Central memory CD8-positive, alpha-beta T cell (primary cell): Measurements from ENCODE around the gene DISP2.

Experiments used
- ATAC-seq: fragments of 150-1000 bp; cut with Tn5 transposase; replicated peaks from 2 replicates; pipeline ENCODE4 v1.10.0; 2022; ENCODE audit warnings: mild to moderate bottlenecking, moderate FRiP score, moderate number of reproducible peaks; ENCODE audit not compliant: poor library complexity, severe bottlenecking; ENCODE audit errors: extremely low read depth
- DNase-seq, 2 donors: peaks; one replicate each; pipeline ENCODE4 v3.0.0; 2021; ENCODE audit warnings: low spot score in 2 of 2
- H3K27ac Mint-ChIP-seq: one replicate; pipeline ENCODE4 v1.8.0; 2022; ENCODE audit warnings: low read depth, mild to moderate bottlenecking, moderate library complexity, mixed read lengths
- H3K27me3 Mint-ChIP-seq: one replicate; pipeline ENCODE4 v1.8.0; 2022; ENCODE audit warnings: mixed read lengths
- H3K36me3 Mint-ChIP-seq: one replicate; pipeline ENCODE4 v1.8.0; 2022; ENCODE audit warnings: mild to moderate bottlenecking, moderate library complexity, mixed read lengths; ENCODE audit not compliant: insufficient read depth
- H3K4me1 Mint-ChIP-seq: one replicate; pipeline ENCODE4 v1.8.0; 2022; ENCODE audit warnings: mixed read lengths
- H3K4me3 Mint-ChIP-seq: one replicate; pipeline ENCODE4 v1.8.0; 2022; ENCODE audit warnings: mild to moderate bottlenecking, moderate library complexity, mixed read lengths
- H3K9me3 Mint-ChIP-seq: one replicate; pipeline ENCODE4 v1.8.0; 2022; ENCODE audit warnings: mixed read lengths

The DISP2 gene

DNA sequence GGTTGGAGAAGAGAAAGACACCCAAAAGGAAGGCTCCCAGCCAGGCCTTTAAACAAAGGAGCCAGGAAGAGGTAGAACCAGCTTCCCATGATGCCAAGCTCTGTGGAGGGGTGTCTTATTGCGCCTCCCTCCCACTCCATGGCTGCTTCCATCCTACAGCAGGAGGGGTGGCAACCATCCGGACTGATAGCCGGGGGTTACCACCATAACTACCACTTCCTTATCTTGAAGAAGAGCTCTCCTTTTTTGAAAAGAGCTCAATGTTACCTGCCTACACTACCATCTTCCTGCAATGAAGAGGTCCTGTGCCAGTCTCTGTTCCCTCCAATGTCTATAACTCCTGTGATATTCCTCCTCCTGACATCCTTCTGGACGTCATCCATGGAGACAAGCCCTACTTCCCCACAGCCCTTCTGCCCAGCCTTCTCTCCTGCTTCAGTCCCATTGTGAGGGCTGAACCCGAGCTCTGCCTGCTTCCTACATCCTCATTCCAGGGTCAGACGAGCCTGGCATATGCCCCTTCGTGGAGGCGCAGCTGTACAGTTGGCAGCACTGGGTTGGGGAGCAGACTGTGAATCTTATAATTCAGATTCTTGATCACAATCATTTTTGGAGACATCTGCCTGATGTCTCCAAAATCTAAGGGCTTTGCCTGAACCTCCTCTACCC is 25.8 kb upstream of the DISP2 start:
- Mint-ChIP-seq H3K27ac (no peak overlapping the region), H3K36me3 (no peaks in the 10 kb centered on the region), H3K9me3 (no peaks in the 10 kb centered on the region), H3K4me3 (no peak overlapping the region), H3K27me3 (no peaks in the 10 kb centered on the region), H3K4me1 (peaks cover 15% of the 10 kb centered on the region)
- DNase-seq (no peak), ATAC-seq (no peak)

- ATAC-seq: no peak
Measured at GRCh38 chr15:40333922-40334492, 24.0 kb upstream of the DISP2 start.

DNA sequence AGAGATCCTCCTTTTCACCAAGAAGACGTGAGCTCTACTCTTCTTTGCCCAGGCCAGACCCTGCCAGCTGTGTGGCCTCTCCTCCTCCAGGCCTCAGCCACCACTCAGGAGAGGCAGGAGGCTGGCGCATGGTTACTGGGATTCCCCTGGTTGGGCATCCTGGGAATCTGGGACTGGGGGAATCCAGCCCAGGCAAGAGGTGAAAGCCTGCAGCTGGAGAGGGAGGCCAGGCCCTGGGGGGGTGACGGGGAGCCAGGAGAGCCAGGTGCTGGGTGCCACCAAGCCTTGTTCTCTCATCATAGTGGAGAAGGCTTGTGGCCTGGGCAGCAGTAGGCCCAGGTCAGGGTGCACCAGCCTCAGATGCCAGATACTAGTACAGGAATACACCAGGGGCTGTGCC is 23.5 kb upstream of the DISP2 start:
- H3K27ac Mint-ChIP-seq: no peak overlapping the region

More at GRCh38 chr15:40333922-40334492, 24.0 kb upstream of the DISP2 start:
- Mint-ChIP-seq H3K27ac (no peak overlapping the region), H3K4me1 (peaks cover 10% of the 10 kb centered on the region), H3K27me3 (no peaks in the 10 kb centered on the region), H3K4me3 (no peak overlapping the region), H3K9me3 (no peaks in the 10 kb centered on the region), H3K36me3 (no peaks in the 10 kb centered on the region)
- DNase-seq: no peak

DNA sequence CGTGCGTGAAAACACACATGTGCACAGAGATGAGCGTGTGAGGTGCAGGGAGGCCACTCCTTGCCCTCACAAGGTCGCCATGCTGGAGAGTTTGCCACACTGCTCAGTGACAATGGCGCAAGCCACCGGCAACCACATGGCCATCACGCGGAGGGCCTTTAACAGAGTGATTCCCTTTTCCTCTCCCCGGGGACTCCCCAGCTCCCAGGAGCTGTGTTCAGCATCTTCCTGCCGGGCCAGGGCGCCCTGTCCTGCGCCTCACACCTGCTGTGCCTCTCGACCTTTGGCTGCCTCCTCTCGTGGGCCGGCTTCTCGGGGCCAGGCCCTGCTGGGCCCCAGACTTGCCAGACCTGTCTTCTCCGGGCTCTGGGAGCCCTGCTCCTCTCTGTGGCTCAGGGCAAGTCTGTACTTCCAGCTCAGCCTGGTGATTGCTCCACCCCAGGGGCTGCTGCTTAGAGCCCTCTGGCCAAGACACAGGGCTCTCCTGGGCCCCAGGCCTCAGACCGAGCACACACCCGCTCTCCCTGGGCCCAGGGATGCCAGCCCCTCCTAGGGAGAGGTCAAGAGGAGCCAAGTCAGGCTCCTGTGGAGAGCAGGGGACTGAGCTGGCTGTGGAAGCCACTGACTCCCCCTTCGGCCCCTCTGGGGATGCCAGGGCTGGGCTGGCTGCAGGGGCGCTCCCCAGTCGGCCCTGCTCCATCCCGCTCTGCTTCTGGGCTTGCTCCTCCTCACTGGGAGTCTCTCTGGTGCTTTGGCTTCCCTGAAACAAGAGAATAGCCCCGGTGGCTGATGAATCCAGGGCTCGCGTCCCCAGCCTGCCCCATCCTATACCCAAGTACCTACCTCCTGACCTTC is 22.9 kb upstream of the DISP2 start:
- Mint-ChIP-seq H3K27me3 (no peaks in the 10 kb centered on the region), H3K4me1 (peaks cover 8% of the 10 kb centered on the region), H3K4me3 (no peak overlapping the region), H3K27ac (no peak overlapping the region), H3K9me3 (no peaks in the 10 kb centered on the region), H3K36me3 (no peaks in the 10 kb centered on the region)
- DNase-seq (no peak), ATAC-seq (no peak)

More for the DNA sequence above, 23.5 kb upstream of the DISP2 start:
- Mint-ChIP-seq H3K27me3 (no peaks in the 10 kb centered on the region), H3K4me3 (no peak overlapping the region), H3K4me1 (peaks cover 8% of the 10 kb centered on the region), H3K36me3 (no peaks in the 10 kb centered on the region), H3K9me3 (no peaks in the 10 kb centered on the region)
- no peak for ATAC-seq
- DNase-seq: no peak

GRCh38 chr15:40335938-40336743 is 21.9 kb upstream of the DISP2 start:
- Mint-ChIP-seq H3K36me3 (no peaks in the 10 kb centered on the region), H3K27me3 (no peaks in the 10 kb centered on the region), H3K9me3 (no peaks in the 10 kb centered on the region), H3K4me3 (no peak overlapping the region), H3K4me1 (peaks cover 8% of the 10 kb centered on the region), H3K27ac (no peak overlapping the region)
- ATAC-seq (no peak), DNase-seq (no peak)

GRCh38 chr15:40336744-40337122 is 21.3 kb upstream of the DISP2 start:
- Mint-ChIP-seq H3K27ac (no peak overlapping the region), H3K36me3 (no peaks in the 10 kb centered on the region), H3K9me3 (no peaks in the 10 kb centered on the region), H3K27me3 (no peaks in the 10 kb centered on the region), H3K4me3 (no peak overlapping the region), H3K4me1 (peaks cover 8% of the 10 kb centered on the region)
- DNase-seq (no peak), ATAC-seq (no peak)

GRCh38 chr15:40337597-40337996 is 20.4 kb upstream of the DISP2 start:
- no peaks in the 10 kb centered on the region for H3K36me3 Mint-ChIP-seq
- H3K4me3 Mint-ChIP-seq: no peak overlapping the region
- peaks cover 8% of the 10 kb centered on the region for H3K4me1 Mint-ChIP-seq
- no peak for ATAC-seq
- no peaks in the 10 kb centered on the region for H3K9me3 Mint-ChIP-seq
- H3K27me3 Mint-ChIP-seq: no peaks in the 10 kb centered on the region
- no peak overlapping the region for H3K27ac Mint-ChIP-seq
- no peak for DNase-seq

DNA sequence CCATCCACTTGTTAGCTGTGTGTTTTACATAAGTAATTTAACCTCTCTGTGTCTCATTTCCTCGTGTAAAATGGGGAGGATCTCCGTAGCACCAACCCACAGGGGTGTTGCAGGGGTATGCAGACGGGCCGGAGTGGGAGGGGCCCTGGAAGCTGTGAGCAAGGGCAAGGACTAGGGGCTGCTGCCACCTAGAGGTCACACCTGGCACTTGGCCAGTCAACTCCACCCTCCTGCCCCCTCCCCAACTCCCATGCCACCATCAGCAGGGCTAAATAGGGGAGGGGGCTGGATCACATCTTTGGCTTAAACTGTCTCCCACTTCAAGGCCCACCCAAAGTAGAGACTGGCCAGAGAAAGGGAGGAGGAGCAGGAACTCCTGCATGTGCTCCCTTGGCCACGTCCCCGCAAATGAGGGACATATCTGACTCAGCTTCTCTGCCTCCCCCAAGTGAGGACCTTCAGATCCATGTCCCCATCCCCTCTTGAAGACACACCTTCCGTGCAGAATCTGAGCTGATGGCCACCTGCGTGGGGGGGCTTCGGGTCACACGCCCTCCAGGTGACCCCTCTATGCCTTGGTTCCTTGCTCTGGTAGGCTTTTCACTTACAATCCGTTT is 19.9 kb upstream of the DISP2 start:
- peak; percentile 73 for ATAC-seq
- Mint-ChIP-seq H3K27me3 (no peaks in the 10 kb centered on the region), H3K36me3 (no peaks in the 10 kb centered on the region), H3K4me1 (peaks cover 8% of the 10 kb centered on the region), H3K27ac (no peak overlapping the region), H3K9me3 (no peaks in the 10 kb centered on the region), H3K4me3 (no peak overlapping the region)
- peak; percentile 51 to 53 for DNase-seq

GRCh38 chr15:40338921-40339620 is 18.9 kb upstream of the DISP2 start:
- H3K27me3 Mint-ChIP-seq: no peaks in the 10 kb centered on the region
- no peak overlapping the region for H3K27ac Mint-ChIP-seq
- H3K4me1 Mint-ChIP-seq: peaks cover 8% of the 10 kb centered on the region
- no peaks in the 10 kb centered on the region for H3K9me3 Mint-ChIP-seq
- H3K4me3 Mint-ChIP-seq: no peak overlapping the region
- no peaks in the 10 kb centered on the region for H3K36me3 Mint-ChIP-seq
- DNase-seq (no peak), ATAC-seq (no peak)

DNA sequence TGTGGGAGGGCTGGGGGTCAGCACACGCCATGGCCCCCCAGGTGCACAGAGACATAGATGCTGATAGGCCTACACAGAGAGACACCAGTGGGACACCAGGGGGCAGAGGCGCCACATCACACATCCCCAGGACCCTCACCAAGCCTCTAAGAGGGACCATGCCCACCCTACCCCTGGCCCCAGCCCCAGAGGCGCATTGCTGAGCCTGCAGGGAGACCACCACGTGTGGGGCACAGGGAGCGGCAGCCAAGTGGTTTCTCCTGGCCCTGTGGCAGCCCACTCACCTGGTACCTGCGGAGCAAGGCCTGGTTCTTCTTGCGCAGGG is 18.4 kb upstream of the DISP2 start:
- Mint-ChIP-seq H3K27me3 (no peaks in the 10 kb centered on the region), H3K27ac (no peak overlapping the region), H3K4me3 (no peak overlapping the region), H3K4me1 (peaks cover 8% of the 10 kb centered on the region), H3K36me3 (no peaks in the 10 kb centered on the region), H3K9me3 (no peaks in the 10 kb centered on the region)
- DNase-seq (no peak), ATAC-seq (no peak)

DNA sequence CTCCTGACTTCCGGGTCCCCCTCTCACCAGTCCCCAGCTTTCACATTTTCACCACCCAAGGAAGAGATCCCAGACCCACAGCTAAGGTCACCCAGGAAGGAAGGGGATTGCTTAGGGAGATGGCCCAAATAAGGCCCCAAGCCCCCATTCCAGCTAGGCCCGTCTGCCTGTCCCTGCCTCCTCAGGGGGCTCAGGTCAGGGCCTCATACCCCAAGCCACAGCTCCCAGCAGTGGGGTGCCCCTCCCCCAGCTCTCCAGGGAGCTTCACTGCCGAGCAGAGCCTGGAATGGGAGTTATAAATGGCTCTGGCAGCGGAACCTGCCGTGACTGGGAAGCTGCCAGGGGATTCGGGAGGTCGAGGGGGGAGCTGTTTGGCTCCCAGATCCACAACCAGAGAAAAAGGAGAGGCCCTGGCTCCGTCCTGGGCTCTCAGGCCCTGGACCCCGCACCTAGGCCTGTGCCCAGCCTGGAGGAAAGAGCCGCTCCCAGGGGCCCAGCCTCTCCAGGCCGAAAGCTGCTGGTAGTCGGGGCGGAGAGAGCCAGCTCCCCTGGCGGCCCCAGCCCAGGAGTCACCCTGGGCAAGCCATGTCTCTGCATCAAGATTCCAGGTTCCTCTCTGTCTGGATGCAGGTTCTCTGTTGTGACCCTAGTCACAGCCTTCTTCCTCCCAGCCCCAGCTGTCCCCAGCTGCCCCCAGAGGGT is 17.8 kb upstream of the DISP2 start:
- DNase-seq (no peak), ATAC-seq (no peak)
- Mint-ChIP-seq H3K4me3 (no peak overlapping the region), H3K4me1 (peaks cover 8% of the 10 kb centered on the region), H3K27me3 (no peaks in the 10 kb centered on the region), H3K9me3 (no peaks in the 10 kb centered on the region), H3K27ac (no peak overlapping the region), H3K36me3 (no peaks in the 10 kb centered on the region)
